Keratinocyte (primary cell): ENCODE measurements around the gene RAB3GAP2. TPM values are rescaled to one million over a fixed set of nuclear protein-coding genes. Genes with fewer than 3 reads are reported as not detected.

Source experiments
- DNase-seq: peaks from one replicate; pipeline ENCODE4 v3.0.0-alpha.2; 2011; ENCODE audit warnings: low read depth, missing footprints, low spot score
- FAIRE-seq: peaks from 2 replicates; lab custom pipeline; 2011; peaks lifted over from hg19 to GRCh38; lab: Jason Lieb, UNC
- H2AFZ ChIP-seq: 2 replicates; pipeline ENCODE4 v1.6.0; 2012; ENCODE audit warnings: low read length, control low read depth, inconsistent platforms; ENCODE audit not compliant: control insufficient read depth
- H3K27ac ChIP-seq: 2 replicates; pipeline ENCODE4 v1.5.1; 2011; ENCODE audit warnings: low read length; ENCODE audit not compliant: control insufficient read depth, insufficient read depth
- H3K27me3 ChIP-seq: 3 replicates; pipeline ENCODE4 v1.6.0; 2011; ENCODE audit warnings: low read length; ENCODE audit not compliant: control insufficient read depth, insufficient read depth; ENCODE audit errors: extremely low read depth
- H3K36me3 ChIP-seq, 2 experiments: 2 replicates in 1 of 2; 3 replicates in 1 of 2; pipeline ENCODE4 v1.5.1; 2011; ENCODE audit warnings: low read length in 2 of 2, mild to moderate bottlenecking in 1 of 2; ENCODE audit not compliant: control insufficient read depth in 2 of 2, insufficient read depth in 2 of 2; ENCODE audit errors: extremely low read depth in 1 of 2
- H3K4me1 ChIP-seq: 3 replicates; pipeline ENCODE4 v1.5.1; 2011; ENCODE audit warnings: low read length; ENCODE audit not compliant: control insufficient read depth, insufficient read depth; ENCODE audit errors: extremely low read depth
- H3K4me2 ChIP-seq: 3 replicates; pipeline ENCODE4 v1.6.0; 2011; ENCODE audit warnings: low read depth, low read length; ENCODE audit not compliant: control insufficient read depth, insufficient read depth; ENCODE audit errors: extremely low read depth
- H3K4me3 ChIP-seq, 3 experiments: fragments of 200-600 bp in 1 of 3; sonication (generic) in 1 of 3; 2 replicates in 2 of 3; 3 replicates in 1 of 3; pipeline ENCODE4 v1.5.1; 2011 to 2016; ENCODE audit warnings: low read length in 3 of 3, mild to moderate bottlenecking in 3 of 3, control low read depth in 2 of 3, inconsistent platforms in 1 of 3, low read depth in 1 of 3, mixed read lengths in 1 of 3, mixed run types in 1 of 3, moderate library complexity in 1 of 3; ENCODE audit not compliant: control insufficient read depth in 2 of 3, insufficient read depth in 2 of 3; ENCODE audit errors: extremely low read depth in 1 of 3
- H3K79me2 ChIP-seq: 2 replicates; pipeline ENCODE4 v1.6.0; 2012; ENCODE audit warnings: low read length; ENCODE audit not compliant: control insufficient read depth, insufficient read depth
- H3K9ac ChIP-seq: 3 replicates; pipeline ENCODE4 v1.6.0; 2011; ENCODE audit warnings: low read length; ENCODE audit not compliant: control insufficient read depth, insufficient read depth; ENCODE audit errors: extremely low read depth
- H3K9me1 ChIP-seq: 3 replicates; pipeline ENCODE4 v1.6.0; 2011; ENCODE audit warnings: low read length; ENCODE audit not compliant: control insufficient read depth, insufficient read depth; ENCODE audit errors: extremely low read depth
- H3K9me3 ChIP-seq: 2 replicates; pipeline ENCODE4 v1.5.1; 2012; ENCODE audit warnings: low read depth, low read length; ENCODE audit not compliant: control insufficient read depth
- H4K20me1 ChIP-seq: 3 replicates; pipeline ENCODE4 v1.6.0; 2011; ENCODE audit warnings: low read length; ENCODE audit not compliant: control insufficient read depth, insufficient read depth; ENCODE audit errors: extremely low read depth
- EZH2 ChIP-seq: IDR thresholded peaks from one replicate; pipeline ENCODE4 v1.6.1; 2012; ENCODE audit warnings: inconsistent platforms, mild to moderate bottlenecking, low read length, moderate library complexity
- dilution Hi-C: fragments of 300-500 bp; cut with MboI; formaldehyde crosslinking; loops from one replicate; pipeline ENCODE4 v1.7.0; 2020; ENCODE audit warnings: low sequenced_read_pairs; ENCODE audit not compliant: extremely low pct_ligation_motif_present
- polyA plus RNA-seq, 5 experiments: library from polyadenylated mRNA; depleted of rRNA in 3 of 5; stranded (reverse) in 3 of 5; stranded (forward) in 1 of 5; unstranded in 1 of 5; fragments of >200 nt; gene quantifications; 1 replicate in 1 of 5; 2 replicates in 3 of 5; 3 replicates in 1 of 5; pipeline versions ENCODE4 v1.2.1 to v1.2.3, GENCODE V29; 2011 to 2012; ENCODE audit warnings: missing spikeins in 2 of 5, low read depth in 1 of 5, low replicate concordance in 1 of 5
- TF ChIP-seq, protein P1 (sequence below), 3 experiments: IDR thresholded peaks in 1 of 3; conservative IDR thresholded peaks in 1 of 3; optimal IDR thresholded peaks in 1 of 3; 2 replicates in 2 of 3; 3 replicates in 1 of 3; pipeline versions ENCODE3 to v1.5.1; 2011; ENCODE audit warnings: low read length in 3 of 3, mild to moderate bottlenecking in 3 of 3, moderate library complexity in 2 of 3, control low read depth in 1 of 3, inconsistent platforms in 1 of 3; ENCODE audit not compliant: insufficient read depth in 2 of 3; ENCODE audit errors: extremely low read depth in 1 of 3

Gene RAB3GAP2
- polyA plus RNA-seq, 1 donor (not counting 4 experiments of a cell fraction or from before 2014, with no cell fraction given) = 44.4 TPM

GRCh38 chr1:220227393-220227792 lies 44.9 kb downstream of the RAB3GAP2 start:
- Histone ChIP-seq H3K4me3 (no peak overlapping the region), H3K9ac (no peak overlapping the region), H3K79me2 (peaks cover 52% of the 10 kb centered on the region), H3K27ac (no peak overlapping the region), H3K27me3 (no peaks in the 10 kb centered on the region), H3K9me1 (no peaks in the 10 kb centered on the region), H3K4me1 (no peaks in the 10 kb centered on the region), H3K9me3 (no peaks in the 10 kb centered on the region), H2AFZ (no peak overlapping the region), H3K4me2 (no peak overlapping the region), H3K36me3 (peaks cover 6 to 9% of the 10 kb centered on the region in 2 experiments), H4K20me1 (peaks cover 4% of the 10 kb centered on the region)
- FAIRE-seq (no peak), DNase-seq (no peak)
- dilution Hi-C loops = no loop called here
- TF ChIP-seq EZH2 = no peak
- TF ChIP-seq, protein P1, sequence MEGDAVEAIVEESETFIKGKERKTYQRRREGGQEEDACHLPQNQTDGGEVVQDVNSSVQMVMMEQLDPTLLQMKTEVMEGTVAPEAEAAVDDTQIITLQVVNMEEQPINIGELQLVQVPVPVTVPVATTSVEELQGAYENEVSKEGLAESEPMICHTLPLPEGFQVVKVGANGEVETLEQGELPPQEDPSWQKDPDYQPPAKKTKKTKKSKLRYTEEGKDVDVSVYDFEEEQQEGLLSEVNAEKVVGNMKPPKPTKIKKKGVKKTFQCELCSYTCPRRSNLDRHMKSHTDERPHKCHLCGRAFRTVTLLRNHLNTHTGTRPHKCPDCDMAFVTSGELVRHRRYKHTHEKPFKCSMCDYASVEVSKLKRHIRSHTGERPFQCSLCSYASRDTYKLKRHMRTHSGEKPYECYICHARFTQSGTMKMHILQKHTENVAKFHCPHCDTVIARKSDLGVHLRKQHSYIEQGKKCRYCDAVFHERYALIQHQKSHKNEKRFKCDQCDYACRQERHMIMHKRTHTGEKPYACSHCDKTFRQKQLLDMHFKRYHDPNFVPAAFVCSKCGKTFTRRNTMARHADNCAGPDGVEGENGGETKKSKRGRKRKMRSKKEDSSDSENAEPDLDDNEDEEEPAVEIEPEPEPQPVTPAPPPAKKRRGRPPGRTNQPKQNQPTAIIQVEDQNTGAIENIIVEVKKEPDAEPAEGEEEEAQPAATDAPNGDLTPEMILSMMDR (optimal IDR thresholded peaks at IDR 0.05 in 1 of 3, IDR thresholded peaks at IDR 0.05 in 1 of 3, conservative IDR thresholded peaks at IDR 0.05 in 1 of 3; ENCODE audit: extremely low read depth in 1 of 3, insufficient read depth in 2 of 3, low read length in 3 of 3) = no peak

GRCh38 chr1:220226752-220227151 lies 45.5 kb downstream of the RAB3GAP2 start:
- Histone ChIP-seq H3K4me2 (no peak overlapping the region), H3K4me1 (no peaks in the 10 kb centered on the region), H3K4me3 (no peak overlapping the region), H3K9ac (no peak overlapping the region), H4K20me1 (peaks cover 4% of the 10 kb centered on the region), H3K27ac (no peak overlapping the region), H3K36me3 (peaks cover 6 to 7% of the 10 kb centered on the region in 2 experiments), H3K9me1 (no peaks in the 10 kb centered on the region), H3K27me3 (no peaks in the 10 kb centered on the region), H3K79me2 (peaks cover 55% of the 10 kb centered on the region), H3K9me3 (no peaks in the 10 kb centered on the region), H2AFZ (no peak overlapping the region)
- TF ChIP-seq, protein P1 (optimal IDR thresholded peaks at IDR 0.05 in 1 of 3, IDR thresholded peaks at IDR 0.05 in 1 of 3, conservative IDR thresholded peaks at IDR 0.05 in 1 of 3; ENCODE audit: extremely low read depth in 1 of 3, insufficient read depth in 2 of 3, low read length in 3 of 3) = no peak
- no peak for TF ChIP-seq EZH2
- dilution Hi-C loops = no loop called here
- FAIRE-seq (no peak), DNase-seq (no peak)
